ENCODE results near the gene NCBP3.

Gene NCBP3, protein sequence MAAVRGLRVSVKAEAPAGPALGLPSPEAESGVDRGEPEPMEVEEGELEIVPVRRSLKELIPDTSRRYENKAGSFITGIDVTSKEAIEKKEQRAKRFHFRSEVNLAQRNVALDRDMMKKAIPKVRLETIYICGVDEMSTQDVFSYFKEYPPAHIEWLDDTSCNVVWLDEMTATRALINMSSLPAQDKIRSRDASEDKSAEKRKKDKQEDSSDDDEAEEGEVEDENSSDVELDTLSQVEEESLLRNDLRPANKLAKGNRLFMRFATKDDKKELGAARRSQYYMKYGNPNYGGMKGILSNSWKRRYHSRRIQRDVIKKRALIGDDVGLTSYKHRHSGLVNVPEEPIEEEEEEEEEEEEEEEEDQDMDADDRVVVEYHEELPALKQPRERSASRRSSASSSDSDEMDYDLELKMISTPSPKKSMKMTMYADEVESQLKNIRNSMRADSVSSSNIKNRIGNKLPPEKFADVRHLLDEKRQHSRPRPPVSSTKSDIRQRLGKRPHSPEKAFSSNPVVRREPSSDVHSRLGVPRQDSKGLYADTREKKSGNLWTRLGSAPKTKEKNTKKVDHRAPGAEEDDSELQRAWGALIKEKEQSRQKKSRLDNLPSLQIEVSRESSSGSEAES

DNA sequence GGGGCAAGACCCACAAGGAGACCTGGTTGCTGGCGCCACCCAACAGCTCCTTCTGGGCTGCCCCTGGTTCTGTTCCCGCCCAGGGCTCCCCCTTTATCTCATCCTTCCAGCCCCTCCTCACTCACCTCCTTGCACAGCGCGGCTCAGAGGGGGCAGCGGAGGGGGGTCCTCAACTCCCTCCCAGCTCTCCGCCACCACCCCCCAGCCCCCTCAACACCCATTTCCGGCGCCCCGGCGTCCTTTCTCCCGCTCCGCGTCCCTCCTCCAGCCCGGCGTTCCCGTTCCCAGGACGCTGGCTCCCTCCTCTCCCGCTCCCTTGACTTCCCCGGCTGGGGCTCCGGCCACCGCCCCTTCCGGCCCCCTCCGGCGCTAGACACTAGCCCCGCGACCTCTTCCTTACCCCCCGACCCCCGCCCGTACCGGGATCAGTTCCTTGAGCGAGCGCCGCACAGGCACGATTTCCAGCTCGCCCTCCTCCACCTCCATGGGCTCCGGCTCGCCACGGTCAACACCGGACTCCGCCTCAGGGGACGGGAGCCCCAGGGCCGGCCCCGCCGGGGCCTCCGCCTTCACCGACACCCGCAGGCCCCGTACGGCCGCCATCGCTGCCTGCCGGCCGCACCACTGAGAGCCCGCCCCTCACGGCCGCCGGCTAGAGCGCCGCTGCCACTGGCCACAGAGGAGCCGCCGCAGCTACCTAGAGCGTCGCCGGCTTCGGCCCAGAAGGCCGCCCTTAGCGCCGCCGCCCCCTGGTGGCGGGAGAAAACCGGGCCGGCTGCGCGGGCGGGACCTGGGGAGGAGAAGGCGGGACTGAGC lies at the start of gene NCBP3:
TSS of gene NCBP3 (minus strand) at position 626 of the 816 bp plus-strand sequence. CDS start at position 603, 23 bp downstream.
- DNase-seq = peak in 1 of 2 experiments; percentile 68

DNA sequence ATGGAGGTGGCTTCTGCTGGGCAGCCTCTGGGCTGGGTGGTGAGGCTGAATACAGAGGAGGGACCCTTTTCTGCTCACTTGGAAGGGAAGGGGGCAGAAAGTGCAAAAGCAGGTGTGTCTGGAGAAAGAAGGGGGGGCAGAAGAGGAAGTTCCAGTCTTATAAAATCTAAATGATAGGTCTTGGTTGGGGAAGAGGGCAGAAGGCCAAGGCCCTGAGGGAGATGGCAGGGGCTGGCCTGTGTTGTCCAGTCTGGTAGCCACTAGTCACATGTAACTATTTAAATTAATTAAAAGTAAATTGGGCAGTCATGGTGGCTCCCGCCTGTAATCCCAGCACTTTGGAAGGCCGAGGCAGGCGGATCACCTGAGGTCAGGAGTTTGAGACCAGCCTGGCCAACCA lies 49.3 kb upstream of the NCBP3 start:
- DNase-seq = no peak

DNA sequence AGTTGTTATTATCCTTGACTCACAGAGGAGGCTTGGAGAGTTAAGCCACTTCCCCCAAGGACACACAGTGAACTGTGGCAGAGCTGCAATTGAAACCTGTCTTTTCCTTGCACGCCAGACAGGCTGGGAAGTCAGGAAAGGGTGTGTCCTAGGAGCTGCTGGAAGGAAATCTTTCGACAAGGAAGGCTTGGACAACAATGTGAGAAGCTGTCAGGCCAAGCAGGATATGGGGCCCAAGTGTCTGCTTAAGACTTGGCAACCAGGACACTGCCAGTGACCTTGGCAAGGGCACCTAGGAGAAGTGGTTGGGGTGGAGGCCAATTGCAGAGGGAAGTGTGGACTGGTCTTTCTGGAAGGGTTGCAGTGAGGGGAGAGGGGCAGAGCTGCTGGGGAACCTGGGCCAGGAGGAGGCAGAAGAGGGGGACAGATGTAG lies 48.9 kb upstream of the NCBP3 start:
- no peak for DNase-seq

DNA sequence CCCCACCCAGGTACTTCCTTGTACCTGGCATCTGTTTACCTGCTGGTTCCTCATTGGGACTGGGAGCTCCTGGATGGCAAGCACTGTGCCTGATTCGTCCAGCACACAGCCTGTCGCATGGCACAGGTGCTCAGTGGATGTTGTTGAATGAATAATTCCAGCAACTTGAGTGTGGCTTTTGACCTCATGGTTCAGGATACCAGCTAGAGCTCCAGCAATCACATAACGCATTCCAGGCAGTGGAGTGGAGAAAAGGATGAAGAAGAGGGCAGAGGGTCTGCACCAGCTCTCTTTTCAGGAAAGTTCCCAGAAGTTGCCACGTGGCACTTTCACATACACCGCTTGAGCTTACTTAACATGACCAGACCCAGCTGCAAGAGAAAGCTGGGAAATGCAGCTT lies 48.1 kb upstream of the NCBP3 start:
- DNase-seq = no peak

DNA sequence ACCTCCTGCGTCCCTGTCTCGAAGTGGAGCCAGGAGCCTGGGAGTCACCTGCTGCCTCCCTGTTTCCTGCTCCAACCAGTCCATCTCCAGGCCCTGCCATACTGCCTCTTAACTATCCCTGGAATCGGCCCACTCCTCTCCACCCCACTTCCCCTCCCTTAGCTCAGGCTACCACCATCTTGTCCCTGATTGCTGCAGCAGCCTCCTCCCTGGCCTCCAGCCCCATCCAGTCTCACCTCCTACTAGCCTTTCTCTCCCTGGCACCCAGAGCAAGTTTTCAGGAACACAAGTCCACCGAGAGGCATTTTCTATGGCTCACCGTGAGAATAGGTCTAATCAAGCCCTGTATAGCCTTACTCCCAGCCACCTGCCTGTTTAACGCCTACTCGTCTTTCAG lies 47.7 kb upstream of the NCBP3 start:
- no peak for DNase-seq

DNA sequence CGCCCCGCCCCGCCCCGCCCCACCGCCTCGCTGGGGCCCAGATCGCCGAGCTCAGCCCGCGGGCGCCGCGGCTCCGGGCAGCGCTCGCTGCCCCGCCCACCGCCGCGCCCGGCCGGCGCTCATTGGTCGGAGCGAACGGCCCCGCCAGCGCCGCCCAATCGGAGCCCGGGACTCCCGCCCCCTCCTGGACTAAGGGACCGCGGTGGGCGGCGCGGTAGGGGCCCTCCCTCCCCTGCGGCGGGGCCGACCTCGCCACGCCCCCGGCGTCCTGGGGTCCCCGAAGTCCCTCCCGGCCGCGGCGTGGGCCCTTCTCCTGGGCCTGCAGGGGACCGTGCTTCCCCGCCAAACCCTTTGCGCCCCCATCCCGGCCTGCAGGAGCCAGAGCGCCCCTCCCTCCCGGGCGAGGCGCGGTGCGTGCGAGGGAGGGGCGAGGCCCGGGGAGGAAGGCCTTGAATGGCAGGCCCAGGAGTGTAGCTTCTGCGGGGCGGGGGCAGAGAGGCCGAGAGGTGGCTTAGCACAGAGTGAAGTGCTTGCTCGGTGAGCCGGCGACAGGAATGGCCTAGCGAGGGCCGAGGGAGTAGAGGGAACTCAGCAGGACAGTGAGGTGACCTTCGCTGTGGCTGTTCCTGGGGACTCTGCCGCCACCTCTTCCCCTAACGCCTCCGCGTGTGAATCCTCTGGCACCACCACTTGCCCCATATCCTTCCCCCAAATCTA lies 47.1 kb upstream of the NCBP3 start, which contains the start of gene CAMKK1:
TSS of gene CAMKK1 (minus strand) at position 51 of the 717 bp plus-strand sequence. CDS start 7,366 bp downstream, outside the sequence.
- peak in 1 of 2 experiments; percentile 54 for DNase-seq

DNA sequence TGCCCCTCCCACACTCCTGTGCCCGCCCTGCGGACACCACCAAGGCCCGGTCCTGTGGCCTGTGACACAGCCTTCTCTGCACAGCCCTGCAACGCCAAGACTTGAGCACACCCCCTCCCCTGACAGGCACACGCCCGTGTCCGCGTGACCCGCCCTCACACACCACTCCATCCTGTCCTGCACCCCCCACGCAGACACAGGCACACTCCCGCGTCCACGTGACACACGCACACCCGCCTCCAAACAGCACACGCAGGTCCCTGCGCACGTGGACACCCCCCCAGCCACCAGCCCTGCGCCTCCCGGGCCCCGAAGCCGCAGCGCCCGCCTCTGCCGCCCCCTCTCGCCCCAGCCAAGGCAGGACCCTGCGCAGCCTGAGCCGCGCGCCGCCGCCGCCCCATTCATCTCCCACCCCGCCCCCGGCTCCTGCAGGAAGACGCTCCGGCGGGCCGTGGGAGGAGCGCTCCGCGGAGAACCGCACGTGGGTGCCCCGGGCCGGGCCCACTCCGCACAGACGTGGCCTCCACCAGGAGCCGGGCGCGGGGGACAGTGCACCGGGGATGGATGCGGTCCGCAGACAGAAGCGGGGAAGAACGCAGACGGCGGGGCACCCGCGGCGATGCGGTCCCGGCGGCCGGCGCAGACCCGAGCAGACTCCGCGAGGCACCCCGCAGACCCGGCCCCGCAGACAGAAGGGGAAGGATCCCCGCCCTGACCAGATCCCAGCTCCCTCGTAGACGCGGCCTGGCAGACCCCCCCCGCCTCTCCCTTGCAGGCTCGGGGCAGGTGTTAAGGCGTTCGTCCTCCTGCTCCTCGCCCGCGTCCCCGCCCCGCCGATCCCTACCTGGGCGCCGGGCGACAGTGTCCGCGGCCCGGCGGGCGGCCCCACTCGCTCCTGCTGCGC lies 46.3 kb upstream of the NCBP3 start:
- peak in 1 of 2 experiments; percentile 71 for DNase-seq

DNA sequence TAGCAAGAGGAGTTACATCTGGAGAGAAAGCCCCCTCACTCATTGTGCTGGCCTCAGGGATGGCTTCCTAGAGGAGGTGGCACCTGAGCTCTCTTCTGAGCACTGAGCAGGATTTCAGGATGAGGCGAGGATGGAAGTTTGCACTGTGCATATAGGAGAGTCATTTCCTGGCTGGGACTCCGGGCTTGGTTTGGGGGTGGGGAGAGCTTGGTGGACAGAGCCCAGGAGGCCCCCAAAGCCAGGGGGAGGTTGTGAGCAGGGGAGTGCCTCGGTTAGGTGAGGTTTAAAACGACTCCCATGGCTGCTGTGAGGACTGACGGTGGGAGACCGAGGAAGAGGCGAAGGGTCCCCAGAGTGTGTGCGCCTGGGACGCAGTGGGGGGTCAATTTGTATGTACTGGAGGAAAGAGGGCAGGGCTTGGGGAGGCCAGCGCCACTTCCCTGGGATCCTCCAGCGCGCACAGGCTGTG lies 45.6 kb upstream of the NCBP3 start:
- no peak for DNase-seq

DNA sequence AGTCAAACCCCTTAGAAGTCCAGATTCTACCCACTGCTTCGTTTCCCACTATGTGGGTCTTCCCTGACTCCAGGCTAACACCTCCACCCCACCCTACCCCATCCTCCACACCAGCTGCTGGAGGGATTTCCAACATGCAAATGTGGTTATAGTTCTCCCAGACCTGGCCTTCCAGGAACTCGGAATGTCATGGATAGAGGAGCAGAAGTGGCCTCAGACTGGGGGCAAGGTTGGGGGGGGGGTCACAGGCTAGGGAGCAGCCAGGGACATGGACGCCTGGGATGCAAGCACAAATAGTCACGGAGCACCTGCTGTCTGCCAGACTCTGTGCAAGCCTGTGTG lies 44.8 kb upstream of the NCBP3 start:
- no peak for DNase-seq

DNA sequence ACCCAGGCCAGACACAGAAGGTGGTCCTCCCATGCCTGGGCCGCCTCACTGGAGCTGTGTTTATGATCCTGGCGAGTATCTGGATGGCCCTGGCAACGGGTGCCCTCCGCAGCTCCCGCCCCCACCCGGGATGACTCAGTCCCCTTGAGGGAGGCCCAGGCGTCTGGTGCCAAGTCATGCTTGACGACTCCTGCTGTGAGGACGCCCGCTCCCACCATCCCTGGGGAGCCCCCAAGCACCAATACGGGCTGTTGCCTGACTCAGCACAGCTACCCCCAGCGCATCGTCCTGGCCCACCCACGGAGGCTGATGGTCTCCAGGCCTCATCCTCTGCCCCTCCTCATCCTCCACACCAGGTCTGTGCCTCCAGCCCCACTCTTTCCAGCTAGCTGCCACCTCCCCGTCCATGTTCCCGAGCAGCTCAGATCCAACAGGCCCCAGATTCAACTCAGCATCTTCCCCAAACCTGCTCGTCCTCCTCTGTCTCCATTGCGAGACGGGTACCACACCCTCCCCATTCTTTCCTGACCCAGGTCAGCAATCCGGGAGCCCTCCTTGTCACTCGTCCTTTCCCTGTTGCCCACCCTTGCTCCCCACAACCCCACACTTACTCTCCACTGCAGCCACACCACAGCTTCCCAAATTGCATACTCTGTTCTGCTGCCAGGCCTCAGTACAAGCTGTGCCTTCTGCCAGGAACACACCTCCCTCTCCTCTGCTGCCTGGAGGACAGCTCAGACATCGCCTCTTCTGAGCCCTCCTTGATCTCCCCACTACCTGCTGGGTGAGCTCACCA lies 44.2 kb upstream of the NCBP3 start:
- no peak for DNase-seq

DNA sequence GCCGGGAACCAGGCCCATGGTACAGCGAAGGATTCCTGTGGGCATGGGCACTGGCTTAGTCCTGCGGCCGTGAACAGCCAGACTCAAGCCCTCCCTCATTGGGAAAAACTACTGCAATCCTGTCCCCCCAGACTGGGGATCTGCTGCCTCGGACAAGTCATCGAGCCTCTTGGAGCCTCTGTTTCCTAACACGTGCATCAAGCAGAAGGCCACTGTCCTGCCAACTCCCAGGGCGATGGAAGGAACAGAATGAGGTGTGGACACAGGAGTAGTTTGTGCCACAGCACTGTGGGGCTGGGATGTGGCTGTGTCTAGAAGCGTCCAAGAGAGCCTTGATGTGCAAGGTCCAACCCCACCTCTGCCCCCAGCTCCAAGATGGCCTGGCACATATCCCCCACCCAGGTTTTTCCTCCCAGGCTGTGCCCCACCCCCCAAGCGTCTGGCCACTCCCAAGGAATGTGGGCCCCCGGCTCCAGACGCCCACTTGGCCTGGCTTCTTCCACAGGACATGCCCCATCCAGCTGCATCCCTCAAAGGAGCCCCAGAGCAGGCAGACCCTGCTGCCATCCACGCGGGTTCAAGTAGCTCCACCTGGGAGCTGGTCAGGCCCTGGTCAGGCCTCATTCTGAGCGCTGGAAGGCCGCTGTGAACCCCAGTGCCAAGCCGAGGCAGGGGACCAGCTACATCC lies 43.4 kb upstream of the NCBP3 start:
- DNase-seq = no peak

DNA sequence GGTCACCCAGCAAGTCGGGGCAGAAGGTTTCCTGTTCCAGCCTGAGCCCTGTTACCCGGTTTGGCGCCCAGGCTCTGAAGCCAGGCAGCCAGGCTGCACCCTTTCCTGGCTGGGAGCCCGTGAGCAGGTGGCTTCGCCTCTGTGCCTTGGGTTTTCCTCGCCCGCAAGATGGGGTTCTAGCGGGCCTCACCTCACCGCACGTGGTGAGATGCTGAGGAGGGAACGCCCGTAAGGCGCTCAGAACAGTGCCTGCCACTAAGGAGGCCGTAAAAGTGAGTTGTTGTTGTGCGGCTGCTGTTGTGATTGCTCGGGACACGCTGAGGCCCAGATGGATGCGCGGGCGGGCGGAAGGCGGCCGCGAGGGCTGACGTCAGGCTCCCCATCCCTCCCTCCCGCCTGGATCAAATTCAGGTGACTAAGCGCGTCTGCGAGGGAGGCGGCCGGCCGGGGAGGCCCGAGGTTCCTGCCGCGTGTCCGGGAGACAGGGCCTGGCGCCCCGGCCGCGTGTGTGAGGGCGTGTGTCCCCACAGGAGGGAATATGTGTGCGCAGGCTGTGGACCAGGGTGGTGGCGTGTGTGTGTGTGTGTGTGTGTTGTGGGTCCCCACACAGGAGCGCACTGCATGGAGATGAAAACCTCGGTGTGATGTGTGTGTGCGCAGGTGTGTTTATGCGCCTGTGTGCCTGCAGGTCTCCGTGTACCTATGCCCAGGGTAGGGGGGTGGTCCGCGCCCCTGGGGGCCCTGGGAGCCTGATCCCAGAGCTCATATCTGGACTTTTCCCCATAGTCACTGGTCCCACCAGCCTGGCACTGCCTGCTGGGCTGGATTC lies 42.5 kb upstream of the NCBP3 start:
- peak; percentile 47 to 49 for DNase-seq

DNA sequence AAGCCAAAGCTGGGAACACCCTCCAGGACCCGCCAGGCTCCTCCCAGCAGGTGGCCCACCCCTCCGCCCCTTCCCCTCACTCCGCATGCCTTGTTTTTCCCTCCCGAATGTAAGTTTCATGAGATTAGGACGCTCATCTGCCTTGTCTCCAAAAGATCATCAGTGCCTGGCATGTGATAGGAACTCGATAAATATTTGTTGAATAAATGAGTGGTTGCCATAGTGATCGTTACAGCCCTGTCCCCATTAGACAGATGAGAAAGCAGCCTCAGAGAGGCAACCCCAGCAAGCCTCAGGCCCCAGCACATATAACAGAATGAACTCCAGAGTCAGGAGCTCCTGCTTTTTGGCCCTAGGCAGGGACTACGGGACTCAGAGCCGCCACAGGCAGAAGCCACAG lies 41.8 kb upstream of the NCBP3 start:
- DNase-seq = no peak

DNA sequence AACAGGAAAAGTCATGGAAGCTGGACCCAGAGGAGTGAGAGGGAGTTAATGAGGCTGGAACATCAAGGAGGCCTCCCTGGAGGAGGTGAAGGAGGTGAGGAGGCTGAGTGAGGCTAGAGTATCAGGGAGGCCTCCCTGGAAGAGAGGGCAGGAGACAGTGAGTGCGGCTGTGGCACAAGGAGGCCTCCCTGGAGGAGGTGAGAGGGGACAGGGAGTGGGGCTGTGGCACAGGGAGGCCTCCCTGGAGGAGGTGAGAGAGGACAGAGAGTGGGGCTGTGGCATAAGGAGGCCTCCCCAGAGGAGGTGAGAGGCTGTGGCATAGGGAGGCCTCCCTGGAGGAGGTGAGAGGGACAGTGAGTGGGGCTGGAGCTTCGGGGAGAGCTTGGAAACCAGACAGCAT lies 41.3 kb upstream of the NCBP3 start:
- no peak for DNase-seq

DNA sequence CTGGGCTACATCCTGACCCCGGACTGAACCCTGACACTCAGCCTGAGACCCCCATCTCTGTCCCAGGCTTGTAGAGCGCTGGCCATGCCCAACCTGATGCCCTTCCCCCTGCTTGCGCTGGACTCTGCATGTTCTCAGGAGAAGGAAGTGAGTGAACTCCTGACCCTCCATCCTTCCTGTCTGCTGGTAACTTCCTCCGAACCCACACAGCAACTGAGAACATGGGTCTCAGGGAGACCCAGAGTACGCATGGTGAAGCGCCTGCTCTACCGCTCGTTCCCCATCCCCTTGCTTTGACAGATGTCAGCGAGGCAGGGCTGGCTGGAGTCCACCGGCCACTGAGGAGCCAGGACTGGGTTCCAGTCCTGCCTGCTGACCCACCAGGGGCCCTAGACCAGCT lies 40.7 kb upstream of the NCBP3 start:
- no peak for DNase-seq

DNA sequence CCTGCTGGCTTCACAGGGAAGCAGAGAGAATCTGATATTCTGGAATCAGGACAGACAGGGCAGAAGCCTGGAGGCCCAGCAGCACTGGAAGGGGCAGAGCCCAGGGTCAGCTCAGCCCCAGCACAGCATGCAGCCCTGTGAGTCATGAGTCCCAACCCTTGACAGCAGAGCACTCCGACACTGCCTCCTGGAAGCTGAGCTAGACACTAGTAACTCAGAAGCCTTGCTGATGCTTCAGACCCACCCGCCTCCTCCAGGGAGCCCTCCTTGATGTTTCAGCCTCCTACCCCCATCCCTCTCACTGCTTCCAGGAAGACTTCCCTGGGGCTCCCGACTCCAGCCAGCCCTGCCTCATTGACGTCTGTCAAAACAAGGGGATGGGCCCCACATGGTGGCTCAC lies 39.9 kb upstream of the NCBP3 start:
- DNase-seq = no peak

DNA sequence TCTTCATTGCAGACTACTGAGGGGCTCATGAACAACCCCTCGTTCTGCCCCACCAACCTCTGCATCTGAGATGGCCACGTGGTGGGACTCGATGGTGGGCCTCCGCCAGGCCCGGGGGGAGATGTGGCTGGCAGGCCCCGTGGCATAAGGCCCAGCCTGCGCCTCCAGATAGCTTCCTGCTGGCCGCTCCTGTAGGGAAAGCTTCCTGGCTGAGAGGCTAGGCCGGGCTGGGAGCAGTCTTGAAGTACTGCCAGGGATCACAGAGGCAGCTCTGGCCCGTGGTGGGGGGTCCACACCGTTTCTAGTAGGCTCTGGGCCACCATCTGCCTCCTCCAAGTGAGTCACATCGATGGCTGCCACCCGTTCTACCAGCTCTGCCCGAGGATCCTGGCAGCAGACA lies 39.2 kb upstream of the NCBP3 start:
- no peak for DNase-seq

DNA sequence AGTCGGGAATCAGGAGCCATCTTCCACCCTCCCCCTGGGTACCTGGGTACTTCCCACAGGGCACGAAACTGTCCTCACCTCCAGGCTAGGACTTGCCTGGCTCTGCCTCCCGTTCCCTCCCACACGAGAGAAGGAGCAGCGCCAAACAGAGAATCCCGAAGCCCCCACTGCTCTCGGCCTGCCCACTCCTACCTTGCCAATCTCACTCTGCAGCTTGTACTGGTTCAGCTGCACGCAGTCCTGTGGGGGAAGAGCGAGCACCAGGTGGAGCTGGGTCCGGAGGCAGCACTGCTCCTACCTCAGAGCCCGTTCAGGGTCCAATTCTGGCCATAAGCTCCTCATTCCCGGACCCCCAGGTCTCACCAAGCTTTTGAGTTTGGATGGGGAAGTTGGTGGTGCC lies 38.1 kb upstream of the NCBP3 start:
- DNase-seq = no peak

DNA sequence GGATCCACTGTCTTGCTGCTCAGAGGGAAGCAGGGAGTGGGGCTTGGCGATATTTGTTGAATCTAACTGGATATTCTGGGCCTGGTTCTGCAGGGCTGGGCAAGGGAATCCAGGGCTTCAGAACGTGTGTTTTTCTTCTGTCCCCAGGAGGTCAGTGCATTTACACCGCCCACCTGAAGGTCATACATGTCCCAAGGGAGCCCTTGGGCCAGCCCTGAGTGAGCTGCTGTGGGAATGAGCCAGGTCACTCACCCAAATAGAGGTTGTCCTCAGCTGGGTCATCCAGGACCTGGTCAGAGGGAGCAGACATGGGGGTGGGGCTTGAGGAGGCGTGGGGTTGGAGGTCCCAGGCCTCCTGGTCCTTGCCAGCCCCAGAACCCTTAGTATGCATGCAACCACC lies 36.2 kb upstream of the NCBP3 start:
- DNase-seq = no peak
